Hematopoietic multipotent progenitor cell treated with erythropoietin and hydrocortisone succinate and interleukin-3 and kit ligand, for 8 days (in vitro differentiated cells): ENCODE data around the gene CAPRIN1.
A peak's percentile ranks its signal among the peaks of the same experiment; 100 is the strongest.

ENCODE experiments used
- DNase-seq: peaks from one replicate; pipeline ENCODE4 v3.0.0-alpha.2; 2015

CAPRIN1 gene

DNA sequence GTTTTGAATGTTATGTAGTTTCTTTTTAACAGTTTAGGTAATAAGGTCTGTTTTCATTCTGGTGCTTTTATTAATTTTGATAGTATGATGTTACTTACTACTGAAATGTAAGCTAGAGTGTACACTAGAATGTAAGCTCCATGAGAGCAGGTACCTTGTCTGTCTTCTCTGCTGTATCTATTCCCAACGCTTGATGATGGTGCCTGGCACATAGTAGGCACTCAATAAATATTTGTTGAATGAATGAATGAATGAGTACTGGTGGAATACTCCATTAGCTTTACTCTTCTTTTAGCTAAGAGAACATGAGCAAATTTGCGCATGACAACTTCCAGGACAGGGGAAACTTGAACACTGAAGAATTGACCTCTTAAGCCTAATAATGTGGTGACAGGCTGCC lies 47.3 kb downstream of the CAPRIN1 start:
- DNase-seq, result no peak

DNA sequence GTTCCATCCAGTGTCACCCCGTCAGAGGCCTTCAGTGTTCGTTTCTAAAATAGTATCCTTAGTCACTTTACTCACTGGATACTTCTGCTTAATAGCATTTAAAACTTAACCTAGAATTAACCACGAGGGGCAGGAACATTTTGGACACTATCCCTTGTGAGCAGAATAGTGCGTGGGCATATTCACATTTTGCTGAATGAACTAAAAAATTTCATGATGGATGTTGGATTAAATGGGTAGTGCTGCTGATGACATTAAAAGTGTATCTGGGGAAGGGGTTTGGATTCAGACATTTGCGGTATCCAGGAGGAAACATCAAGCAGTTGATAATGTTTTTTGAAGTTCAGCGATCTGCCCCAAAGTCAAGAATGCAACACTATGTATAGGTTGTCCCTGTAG lies 53.1 kb downstream of the CAPRIN1 start:
- DNase-seq, result peak; percentile 23

GRCh38 chr11:34105079-34105956 lies 53.8 kb downstream of the CAPRIN1 start, which contains the start of gene NAT10:
NAT10 (plus strand) TSS chr11:34105629; CDS start chr11:34108226, 2,597 bp downstream.
- DNase-seq, result peak; percentile 99

GRCh38 chr11:34105957-34106504 lies 54.5 kb downstream of the CAPRIN1 start:
- DNase-seq, result peak; percentile 72

- no peak for DNase-seq
Measured at GRCh38 chr11:34111722-34112270, 60.3 kb downstream of the CAPRIN1 start.

DNA sequence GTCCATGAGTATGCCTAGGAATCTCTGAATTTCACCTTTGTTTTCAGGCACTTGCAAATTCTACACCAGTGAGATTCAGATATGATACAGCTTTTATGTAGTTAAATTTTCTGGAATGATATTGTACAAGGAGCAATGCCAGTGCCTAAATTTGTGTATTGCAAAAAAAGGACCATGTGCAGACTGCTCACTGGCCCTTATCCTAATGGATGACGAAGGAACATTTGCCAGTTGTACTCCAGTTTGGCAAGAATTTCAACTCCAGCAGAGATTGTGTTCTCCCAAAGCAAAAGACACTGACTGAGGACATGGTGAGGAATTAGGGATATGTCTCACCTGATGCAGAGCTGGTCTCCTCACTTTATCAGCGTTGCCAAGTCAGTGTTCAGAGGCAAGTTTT lies 62.5 kb downstream of the CAPRIN1 start:
- no peak for DNase-seq

DNA sequence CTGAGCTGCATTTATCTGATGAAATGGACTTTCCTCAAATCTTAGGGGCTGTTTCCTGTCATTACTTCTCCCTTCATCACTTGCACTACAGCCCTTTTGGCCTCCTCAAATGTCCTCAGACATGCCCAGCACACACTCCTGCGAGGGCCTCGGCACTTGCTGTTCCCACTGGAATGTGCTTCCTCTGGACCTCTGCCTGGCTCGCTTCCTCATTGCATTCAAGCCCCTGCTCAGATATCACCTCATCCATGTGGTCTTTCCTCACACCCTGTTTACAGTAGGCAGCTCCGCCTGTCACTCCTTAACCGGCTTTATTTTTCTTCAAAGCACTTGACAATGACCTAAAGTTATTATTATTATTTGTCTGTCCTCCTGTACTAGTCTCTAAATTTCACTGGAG lies 62.9 kb downstream of the CAPRIN1 start:
- no peak for DNase-seq

GRCh38 chr11:34120651-34121050 lies 69.1 kb downstream of the CAPRIN1 start:
- no peak for DNase-seq

GRCh38 chr11:34124885-34125668 lies 73.5 kb downstream of the CAPRIN1 start:
- no peak for DNase-seq

GRCh38 chr11:34126959-34127848 lies 75.7 kb downstream of the CAPRIN1 start:
- no peak for DNase-seq

GRCh38 chr11:34128824-34129223 lies 77.3 kb downstream of the CAPRIN1 start:
- DNase-seq, result no peak

DNA sequence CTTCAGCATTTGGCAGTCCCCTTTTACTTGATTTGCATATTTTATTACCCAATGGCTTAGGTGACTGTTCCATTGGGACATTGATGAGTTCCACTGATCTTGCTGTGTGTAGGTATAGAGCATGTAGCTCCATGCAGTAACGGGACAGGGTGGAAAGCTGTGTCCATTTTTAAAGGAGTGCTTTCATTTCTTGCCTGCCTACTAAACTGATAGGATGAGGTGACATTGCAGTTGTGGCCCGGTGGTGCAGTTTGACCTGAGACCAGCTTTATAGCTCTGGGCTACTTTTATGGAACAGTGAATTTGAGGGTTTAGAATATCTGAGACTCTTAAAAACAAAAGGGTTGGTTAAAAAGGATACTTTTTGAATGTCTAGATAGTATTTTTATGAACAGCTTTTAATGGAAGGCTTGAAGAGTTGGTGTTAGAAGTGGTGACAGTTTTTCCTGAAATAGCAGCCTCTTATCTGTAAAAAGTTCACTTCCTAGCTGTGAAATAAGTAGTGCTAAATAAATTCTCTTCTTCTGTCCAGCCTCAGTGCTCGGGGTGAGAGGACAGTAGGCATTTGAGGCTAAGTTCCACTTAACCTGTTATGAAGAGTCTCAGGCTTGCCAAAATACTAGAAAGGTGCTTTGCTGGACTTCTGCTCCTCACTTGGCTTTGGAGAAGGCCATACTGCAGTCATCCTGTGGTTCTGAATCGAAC lies 80.9 kb downstream of the CAPRIN1 start:
- DNase-seq, result no peak

- DNase-seq, result no peak
Measured at GRCh38 chr11:34134765-34135164, 83.2 kb downstream of the CAPRIN1 start.

DNA sequence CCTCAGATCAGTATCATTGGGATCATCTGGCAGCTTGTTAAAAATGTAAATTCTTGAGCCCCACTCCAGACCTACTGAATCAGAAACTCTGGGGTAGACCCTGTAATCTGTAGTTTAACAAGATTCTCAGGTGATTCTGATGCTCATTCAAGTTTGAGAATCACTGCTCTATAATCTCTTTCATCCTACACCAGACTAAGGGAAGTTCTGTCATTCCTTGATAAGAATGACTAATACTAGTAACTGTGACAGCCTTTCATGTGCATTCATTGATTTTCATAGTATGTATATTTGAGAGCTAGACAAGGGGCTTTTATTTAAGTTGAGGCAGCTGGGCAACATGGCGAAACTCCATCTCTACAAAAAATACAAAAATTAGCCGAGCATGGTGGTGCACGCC lies 83.9 kb downstream of the CAPRIN1 start:
- DNase-seq, result no peak

DNA sequence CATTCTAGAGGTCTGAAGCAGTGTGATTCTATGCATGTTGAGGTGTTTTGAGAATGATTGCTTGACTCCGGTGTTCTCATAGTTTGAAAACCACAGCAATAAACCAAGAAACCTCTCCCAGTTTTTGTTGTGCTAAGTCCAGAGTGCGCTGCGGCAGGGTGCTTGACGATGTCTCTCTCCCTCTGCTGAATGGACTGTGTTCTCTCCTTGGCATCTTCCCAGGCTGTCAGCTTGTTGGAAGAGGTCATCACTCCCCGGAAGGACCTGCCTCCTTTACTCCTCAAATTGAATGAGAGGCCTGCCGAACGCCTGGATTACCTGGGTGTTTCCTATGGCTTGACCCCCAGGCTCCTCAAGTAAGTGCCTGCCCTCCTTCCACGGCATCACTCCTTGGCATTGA lies 84.9 kb downstream of the CAPRIN1 start:
- no peak for DNase-seq

DNA sequence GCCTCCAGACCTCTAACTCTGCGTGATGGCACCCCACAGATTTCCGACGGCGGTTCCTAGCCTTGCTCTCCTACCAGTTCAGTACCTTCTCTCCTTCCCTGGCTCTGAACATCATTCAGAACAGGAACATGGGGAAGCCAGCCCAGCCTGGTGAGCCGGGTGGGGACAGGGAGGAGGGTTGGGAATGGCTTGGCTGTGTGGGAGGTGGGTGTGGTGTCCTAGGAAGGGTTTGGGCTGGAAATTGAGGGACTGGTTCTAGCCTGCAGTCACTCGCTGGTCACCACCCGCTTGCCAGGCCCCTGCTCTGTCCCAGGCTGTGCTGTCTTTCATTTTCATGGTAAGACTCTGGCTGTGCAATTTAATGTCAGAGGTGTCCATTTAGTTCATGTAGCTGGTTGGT lies 87.8 kb downstream of the CAPRIN1 start:
- DNase-seq, result no peak

- no peak for DNase-seq
Measured at GRCh38 chr11:34140149-34140548, 88.6 kb downstream of the CAPRIN1 start.

DNA sequence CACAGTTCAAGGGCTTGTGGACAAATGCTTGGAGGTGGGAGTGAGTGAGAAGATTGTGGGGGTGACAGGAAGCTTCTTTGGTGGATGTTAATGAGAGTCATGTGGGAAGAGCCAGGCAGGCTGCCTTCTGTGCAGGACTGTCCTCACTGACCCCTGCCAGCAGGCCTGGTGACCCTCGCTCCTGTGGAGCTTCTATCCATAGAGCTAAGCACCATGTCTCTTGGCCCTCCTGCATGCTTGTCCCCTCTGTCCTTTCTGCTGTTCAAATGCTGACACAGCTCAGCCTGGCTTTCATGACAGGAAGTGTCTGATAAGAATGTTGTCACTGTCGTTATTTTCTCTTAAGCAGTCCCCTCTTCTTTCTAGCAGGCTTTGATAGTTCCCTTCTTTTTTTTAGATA lies 91.5 kb downstream of the CAPRIN1 start:
- no peak for DNase-seq

DNA sequence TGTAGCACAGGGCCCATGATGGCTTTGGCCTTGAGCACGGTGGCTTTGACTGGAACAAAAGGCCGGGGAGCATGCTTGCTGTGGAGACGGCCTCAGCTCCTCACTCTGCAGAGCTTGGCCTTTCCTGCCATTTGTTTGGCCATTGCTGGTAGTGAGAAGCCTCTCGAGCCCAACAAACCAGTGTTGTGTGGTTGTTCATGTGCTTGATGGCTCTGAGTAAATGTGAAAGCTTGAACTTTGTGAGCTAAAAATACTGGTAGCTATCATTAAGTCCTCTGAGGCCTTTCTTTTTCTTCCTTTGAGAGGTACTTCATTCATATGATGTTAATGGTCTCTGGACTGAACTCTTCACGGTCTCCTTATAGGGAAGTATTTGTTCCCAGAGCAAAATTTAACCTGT lies 93.5 kb downstream of the CAPRIN1 start:
- no peak for DNase-seq

DNA sequence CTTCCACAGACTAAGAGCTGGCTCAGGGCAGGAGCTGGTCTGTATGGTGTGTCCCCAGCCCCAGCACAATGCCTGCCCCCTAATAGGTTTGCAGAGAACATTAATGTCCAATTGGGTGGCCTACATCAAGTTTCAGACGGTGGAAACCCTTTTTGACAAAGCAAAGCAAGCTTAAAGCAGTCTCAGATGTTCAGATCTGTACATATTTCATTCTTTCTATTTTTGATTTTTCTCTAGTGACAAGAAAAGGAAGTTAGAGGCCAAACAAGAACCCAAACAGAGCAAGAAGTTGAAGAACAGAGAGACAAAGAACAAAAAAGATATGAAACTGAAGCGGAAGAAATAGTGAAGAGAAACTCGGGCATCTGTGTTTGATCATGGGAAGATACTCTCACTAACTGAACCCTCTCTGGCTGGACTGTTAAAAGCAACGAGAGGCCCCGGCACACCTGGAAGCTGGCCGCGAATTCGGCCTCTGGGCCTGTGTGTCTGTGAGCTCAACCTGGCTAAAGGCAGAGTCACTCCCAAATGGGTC lies 94.4 kb downstream of the CAPRIN1 start:
- no peak for DNase-seq

DNA sequence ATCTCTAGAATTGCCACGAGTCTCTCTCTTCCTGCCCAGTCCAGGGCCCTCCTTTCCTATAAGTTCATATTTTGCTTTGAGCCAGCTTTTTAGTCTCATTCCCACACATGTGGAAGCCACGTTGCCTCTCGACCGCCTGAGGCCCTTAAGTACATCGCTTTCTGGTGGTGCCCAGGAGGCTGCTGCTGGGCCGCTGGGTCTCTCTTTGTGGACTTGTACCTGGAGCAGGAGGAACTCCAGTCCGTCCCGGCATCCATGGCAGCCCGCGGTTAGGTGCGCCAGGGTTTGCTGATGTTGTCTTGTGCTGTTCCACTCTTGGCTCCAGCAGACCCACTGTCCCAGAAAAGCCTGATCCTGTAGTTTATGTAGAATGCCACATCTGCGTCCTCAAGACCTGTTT lies 94.9 kb downstream of the CAPRIN1 start:
- no peak for DNase-seq
